GM21737 (cell line): Measurements from ENCODE around the gene MTPN.

Source experiments
- ATAC-seq: cut with Tn5 transposase; IDR thresholded peaks from one replicate; pipeline ENCODE4 v1.9.1; 2021; ENCODE audit warnings: mild to moderate bottlenecking, moderate library complexity; ENCODE audit not compliant: unreplicated experiment

Gene MTPN

GRCh38 chr7:135889823-135890222 lies 87.3 kb downstream of the MTPN start:
- no peak for ATAC-seq

DNA sequence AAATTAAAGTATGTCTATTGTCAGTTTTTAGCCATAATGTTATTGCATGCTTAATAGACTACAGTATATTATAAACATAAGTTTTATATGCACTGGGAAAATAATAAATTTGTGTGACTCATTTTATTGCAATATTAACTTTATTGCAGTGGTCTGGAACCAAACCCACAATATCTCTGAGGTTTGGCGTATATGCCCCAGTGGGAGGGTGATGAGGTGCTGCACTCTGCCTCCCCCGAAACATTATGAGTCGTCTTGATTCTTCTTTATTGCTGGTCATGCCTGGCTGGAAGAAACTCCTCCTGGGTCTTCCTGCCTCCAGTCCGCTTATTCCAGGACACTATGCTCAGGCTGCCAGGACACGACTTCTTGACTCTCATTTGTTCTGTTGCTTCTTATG lies 88.4 kb downstream of the MTPN start:
- ATAC-seq, result no peak

DNA sequence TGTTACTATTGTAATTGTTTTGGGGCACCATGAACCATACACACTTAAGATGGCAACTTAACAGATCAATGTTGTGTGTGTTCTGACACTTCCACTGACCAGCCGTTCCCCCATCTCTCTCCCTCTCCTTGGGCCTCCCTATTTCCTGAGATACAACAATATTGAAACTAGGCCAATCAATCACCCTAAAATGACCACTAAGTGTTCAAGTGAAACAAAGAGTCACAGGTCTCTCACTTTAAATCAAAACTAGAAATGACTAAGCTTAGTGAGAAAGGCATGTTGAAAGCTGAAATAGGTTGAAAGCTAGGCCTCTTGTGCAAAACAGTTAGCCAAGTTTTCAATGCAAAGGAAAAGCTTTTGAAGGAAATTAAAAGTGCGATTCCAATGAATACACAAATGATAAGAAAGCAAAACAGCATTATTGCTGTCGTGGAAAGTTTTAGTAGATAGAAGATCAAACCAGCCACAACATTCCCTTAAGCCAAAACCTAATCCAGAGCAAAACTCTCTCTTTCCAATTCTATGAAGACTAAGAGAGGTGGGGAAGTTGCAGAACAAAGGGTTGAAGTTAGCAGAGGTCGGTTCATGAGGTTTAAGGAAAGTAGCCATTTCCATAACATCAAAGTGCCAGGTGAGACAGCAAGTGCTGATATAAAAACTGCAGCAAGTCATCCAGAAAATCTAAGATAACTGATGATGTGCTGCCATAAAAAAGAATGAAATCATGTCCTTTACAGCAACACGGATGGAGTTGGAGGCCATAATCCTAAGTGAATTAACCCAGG lies 90.6 kb downstream of the MTPN start:
- ATAC-seq, result no peak

- ATAC-seq, result no peak
Measured at GRCh38 chr7:135884495-135885232, 92.5 kb downstream of the MTPN start.

DNA sequence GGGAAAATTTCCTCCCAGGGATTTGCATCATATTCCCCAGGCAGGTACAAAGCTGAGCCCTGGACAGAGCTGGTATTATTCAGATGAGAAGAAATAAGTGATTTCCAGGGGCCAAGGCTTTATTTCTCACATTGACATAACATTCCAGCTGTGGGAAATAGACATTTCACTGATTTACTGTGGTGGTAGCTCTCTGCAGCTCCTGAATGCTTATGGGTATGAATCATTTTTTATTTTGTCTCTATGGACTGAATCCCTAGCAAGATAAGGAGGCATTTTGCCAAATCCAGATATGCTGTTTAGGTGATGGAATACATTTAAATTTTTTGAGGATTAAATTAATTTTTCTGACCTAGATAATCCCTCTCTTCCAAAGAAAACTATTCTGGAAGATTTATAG lies 97.9 kb downstream of the MTPN start:
- no peak for ATAC-seq

GRCh38 chr7:135878284-135878683 lies 98.9 kb downstream of the MTPN start:
- ATAC-seq, result no peak

DNA sequence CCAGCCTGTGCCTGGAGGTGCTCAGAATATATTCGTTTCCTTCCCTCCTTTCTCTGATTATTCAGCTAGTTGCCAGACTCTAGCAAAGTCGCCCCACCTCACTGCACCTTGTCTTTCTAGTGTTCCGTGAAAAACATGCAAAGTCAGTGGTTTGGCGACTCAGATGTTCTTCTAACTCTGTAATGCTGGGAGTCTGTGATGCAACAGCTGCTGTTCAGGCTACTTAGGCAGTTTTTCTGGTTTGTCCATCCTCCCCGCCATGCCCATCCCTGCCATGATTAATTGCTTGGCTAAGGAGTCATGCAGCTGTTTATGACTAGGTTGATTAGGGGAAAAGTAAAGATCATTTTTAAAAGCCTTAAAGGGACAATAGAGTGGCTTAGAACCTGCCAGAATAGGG lies 99.4 kb downstream of the MTPN start:
- no peak for ATAC-seq
